KMS-11 (cell line): ENCODE results near the gene THUMPD3.
A peak's percentile ranks its signal among the peaks of the same experiment; 100 is the strongest.

Experiments used
- H2AFZ ChIP-seq: fragments of 200-600 bp; sonication (generic); 2 replicates; pipeline ENCODE4 v1.6.1; 2016; ENCODE audit warnings: antibody characterized with exemption, mixed run types, low read depth
- H3K27ac ChIP-seq: fragments of 200-600 bp; sonication (generic); 2 replicates; pipeline ENCODE4 v1.6.1; 2016; ENCODE audit warnings: mild to moderate bottlenecking, mixed run types
- H3K27me3 ChIP-seq: fragments of 200-600 bp; sonication (generic); 2 replicates; pipeline ENCODE4 v1.6.1; 2017; ENCODE audit warnings: mild to moderate bottlenecking, low read depth, mixed run types, moderate library complexity; ENCODE audit not compliant: insufficient read depth
- H3K36me3 ChIP-seq: fragments of 200-600 bp; sonication (generic); 2 replicates; pipeline ENCODE4 v1.6.1; 2017; ENCODE audit warnings: mild to moderate bottlenecking, mixed run types; ENCODE audit not compliant: insufficient read depth
- H3K4me1 ChIP-seq: fragments of 200-600 bp; sonication (generic); 2 replicates; pipeline ENCODE4 v1.6.1; 2016; ENCODE audit warnings: mild to moderate bottlenecking, low read depth, mixed run types; ENCODE audit not compliant: poor library complexity, severe bottlenecking
- H3K4me2 ChIP-seq: fragments of 200-600 bp; sonication (generic); 2 replicates; pipeline ENCODE4 v1.7.0; 2016; ENCODE audit warnings: mild to moderate bottlenecking, mixed run types
- H3K4me3 ChIP-seq: fragments of 200-600 bp; sonication (generic); IDR thresholded peaks from 2 replicates; pipeline ENCODE4 v1.6.1; 2017; ENCODE audit warnings: low read depth, low read length, mixed read lengths; ENCODE audit not compliant: insufficient read depth
- H3K79me2 ChIP-seq: fragments of 200-600 bp; sonication (generic); 2 replicates; pipeline ENCODE4 v1.6.1; 2016; ENCODE audit warnings: low read depth, mixed run types; ENCODE audit not compliant: insufficient read depth
- H3K9ac ChIP-seq: fragments of 200-600 bp; sonication (generic); 2 replicates; pipeline ENCODE4 v1.6.1; 2016; ENCODE audit warnings: mild to moderate bottlenecking, mixed run types
- H4K20me1 ChIP-seq: fragments of 200-600 bp; sonication (generic); 2 replicates; pipeline ENCODE4 v1.6.1; 2016; ENCODE audit warnings: mild to moderate bottlenecking, mixed run types; ENCODE audit not compliant: insufficient read depth
- CTCF ChIP-seq: fragments of 200-600 bp; sonication (generic); conservative IDR thresholded peaks from 2 replicates; pipeline ENCODE4 v1.6.1; 2017; ENCODE audit warnings: low read depth, mild to moderate bottlenecking, antibody characterized with exemption, low read length, moderate library complexity, mixed read lengths

Gene THUMPD3

GRCh38 chr3:9416139-9416780 lies 53.4 kb downstream of the THUMPD3 start:
- peaks cover 37% of the 10 kb centered on the region for H3K4me1 ChIP-seq
- no peak overlapping the region for H3K27ac ChIP-seq
- H3K79me2 ChIP-seq: peaks cover 97% of the 10 kb centered on the region
- H3K36me3 ChIP-seq: no peaks in the 10 kb centered on the region
- H4K20me1 ChIP-seq: 0 out of 2 replicates have a peak, but pooled peaks cover 9% of the 10 kb centered on the region
- H3K9ac ChIP-seq: no peak overlapping the region
- TF ChIP-seq CTCF: no peak
- no peak overlapping the region for H2AFZ ChIP-seq
- H3K4me3 ChIP-seq: no peak overlapping the region
- no peaks in the 10 kb centered on the region for H3K27me3 ChIP-seq
- no peak overlapping the region for H3K4me2 ChIP-seq

DNA sequence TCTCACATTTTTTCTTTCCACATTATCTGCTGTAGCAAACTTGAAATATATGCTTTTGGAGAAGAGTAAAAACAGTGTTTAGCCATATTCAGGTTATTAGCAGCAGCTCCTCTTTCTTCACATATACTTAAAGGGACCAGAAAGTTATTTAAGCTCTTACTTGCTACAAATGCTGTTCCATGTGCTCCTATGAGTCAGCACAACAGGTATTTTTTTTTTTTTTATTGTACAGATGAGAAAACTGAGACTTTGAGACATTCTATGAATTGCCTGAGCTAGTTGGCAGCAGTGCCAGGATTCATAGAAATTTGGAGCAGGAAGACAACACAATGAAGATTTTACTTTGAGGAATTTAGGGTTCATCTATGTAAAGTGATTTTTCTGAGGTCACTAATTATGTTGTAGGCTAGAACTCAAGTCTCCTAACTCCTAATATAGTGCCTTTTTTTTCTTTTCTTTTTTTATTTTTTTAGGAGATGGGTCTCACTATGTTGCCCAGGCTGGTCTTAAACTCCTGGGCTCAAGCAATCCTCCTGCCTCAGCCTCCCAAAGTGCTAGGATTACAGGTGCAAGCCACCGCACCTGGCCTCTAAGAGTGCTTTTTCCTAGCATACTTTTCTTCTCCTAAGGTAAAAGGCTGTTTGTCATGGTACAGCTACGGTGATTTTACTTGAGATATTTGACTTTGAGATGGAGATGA lies 58.1 kb downstream of the THUMPD3 start:
- Histone ChIP-seq H4K20me1 (peaks cover 5% of the 10 kb centered on the region; the same call in 1 of the 2 replicates), H3K4me1 (peaks cover 53% of the 10 kb centered on the region), H3K4me2 (peak overlapping the region; percentile 46; the same call in 1 of the 2 replicates)

GRCh38 chr3:9422712-9423424 lies 60.0 kb downstream of the THUMPD3 start:
- Histone ChIP-seq H4K20me1 (peaks cover 5% of the 10 kb centered on the region; the same call in 1 of the 2 replicates), H2AFZ (no peak overlapping the region), H3K79me2 (peaks cover 77% of the 10 kb centered on the region), H3K27ac (peak overlapping the region; percentile 60), H3K9ac (no peak overlapping the region), H3K27me3 (no peaks in the 10 kb centered on the region), H3K4me1 (peaks cover 46% of the 10 kb centered on the region), H3K36me3 (no peaks in the 10 kb centered on the region), H3K4me3 (no peak overlapping the region), H3K4me2 (peak overlapping the region; percentile 46; the same call in 1 of the 2 replicates)
- 0 out of 2 replicates have a peak, but pooled peaks have one; percentile 14 for TF ChIP-seq CTCF

More for the DNA sequence above, 58.1 kb downstream of the THUMPD3 start:
- no peak for TF ChIP-seq CTCF
- H2AFZ ChIP-seq: no peak overlapping the region
- H3K4me3 ChIP-seq: no peak overlapping the region
- peak overlapping the region; percentile 20; the same call in 1 of the 2 replicates for H3K27ac ChIP-seq
- no peak overlapping the region for H3K9ac ChIP-seq
- H3K27me3 ChIP-seq: no peaks in the 10 kb centered on the region
- H3K79me2 ChIP-seq: peaks cover 94% of the 10 kb centered on the region
- H3K36me3 ChIP-seq: no peaks in the 10 kb centered on the region

GRCh38 chr3:9428411-9428810 lies 65.6 kb downstream of the THUMPD3 start:
- no peak for TF ChIP-seq CTCF
- no peak overlapping the region for H3K4me2 ChIP-seq
- H3K27ac ChIP-seq: no peak overlapping the region
- peaks cover 25% of the 10 kb centered on the region for H3K79me2 ChIP-seq
- H3K27me3 ChIP-seq: no peaks in the 10 kb centered on the region
- no peaks in the 10 kb centered on the region; the same call in 1 of the 2 replicates for H4K20me1 ChIP-seq
- H3K4me3 ChIP-seq: no peak overlapping the region
- H3K4me1 ChIP-seq: peaks cover 6% of the 10 kb centered on the region
- H3K36me3 ChIP-seq: no peaks in the 10 kb centered on the region
- H3K9ac ChIP-seq: no peak overlapping the region
- H2AFZ ChIP-seq: no peak overlapping the region
